ENCODE data around the gene JAKMIP3.

The JAKMIP3 gene

DNA sequence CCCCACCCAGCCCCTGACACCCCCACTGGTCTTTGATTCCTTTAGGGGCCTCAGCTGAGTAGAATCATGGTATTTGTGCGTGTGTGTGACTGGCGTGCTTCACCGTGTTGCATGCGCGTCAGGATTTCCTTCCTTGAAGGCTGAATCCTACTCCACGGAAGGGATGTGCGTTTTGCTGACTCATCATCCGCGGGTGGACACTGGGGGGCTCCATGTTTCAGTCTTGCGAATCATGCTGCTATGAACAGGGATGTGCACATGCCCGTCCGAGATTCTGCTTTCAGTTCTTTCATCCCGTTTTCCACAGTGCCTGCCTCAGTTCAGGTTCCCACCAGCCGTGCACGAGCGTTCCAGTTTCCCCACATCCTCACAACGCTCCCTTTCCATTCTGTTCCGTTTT, 20.9 kb upstream of the JAKMIP3 start:
- DNase-seq (ENCODE audit: low read depth), result no peak

DNA sequence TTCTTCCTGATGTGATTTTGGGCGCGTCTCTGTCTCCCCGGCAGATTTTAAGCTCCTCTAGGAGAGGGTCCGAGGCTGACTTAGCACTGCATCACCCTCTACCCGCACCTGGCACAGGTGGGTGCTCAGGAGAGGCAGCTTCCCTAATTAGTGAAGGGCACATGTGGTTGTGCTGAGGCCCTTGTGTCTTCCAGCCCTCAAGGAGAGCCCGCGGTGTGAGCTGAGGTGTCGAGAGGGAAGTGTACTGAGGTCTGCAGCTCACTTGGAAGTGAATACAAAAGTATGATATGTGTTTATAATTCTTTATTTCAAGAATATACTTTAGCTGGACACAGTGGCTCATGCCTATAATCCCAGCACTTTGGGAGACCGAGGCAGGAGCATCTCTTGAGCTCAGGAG, 20.4 kb upstream of the JAKMIP3 start:
- DNase-seq (ENCODE audit: low read depth), result no peak

- no peak for DNase-seq (ENCODE audit: low read depth)
Measured at GRCh38 chr10:132047575-132048293, 18.0 kb upstream of the JAKMIP3 start.

DNA sequence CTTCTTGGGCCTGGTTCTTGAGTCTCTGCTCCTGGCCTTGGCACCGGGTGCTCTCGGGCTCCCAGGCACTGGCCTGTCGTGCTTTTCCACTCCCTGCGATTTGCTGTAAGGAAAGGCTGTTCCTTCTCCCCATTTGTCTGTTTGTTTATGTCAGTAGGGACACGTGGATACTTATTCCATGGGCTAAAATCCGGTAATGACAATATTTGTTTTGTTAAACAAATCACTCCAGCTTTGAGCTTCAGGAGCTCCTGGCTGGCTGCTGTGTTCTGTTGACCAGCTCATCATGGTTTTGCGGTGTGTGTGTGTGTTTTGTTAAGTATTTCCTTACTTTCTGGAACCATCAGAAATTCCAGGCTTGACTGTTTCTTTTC, 17.5 kb upstream of the JAKMIP3 start:
- no peak for DNase-seq (ENCODE audit: low read depth)

GRCh38 chr10:132050191-132050590, 15.6 kb upstream of the JAKMIP3 start:
- no peak for DNase-seq (ENCODE audit: low read depth)

DNA sequence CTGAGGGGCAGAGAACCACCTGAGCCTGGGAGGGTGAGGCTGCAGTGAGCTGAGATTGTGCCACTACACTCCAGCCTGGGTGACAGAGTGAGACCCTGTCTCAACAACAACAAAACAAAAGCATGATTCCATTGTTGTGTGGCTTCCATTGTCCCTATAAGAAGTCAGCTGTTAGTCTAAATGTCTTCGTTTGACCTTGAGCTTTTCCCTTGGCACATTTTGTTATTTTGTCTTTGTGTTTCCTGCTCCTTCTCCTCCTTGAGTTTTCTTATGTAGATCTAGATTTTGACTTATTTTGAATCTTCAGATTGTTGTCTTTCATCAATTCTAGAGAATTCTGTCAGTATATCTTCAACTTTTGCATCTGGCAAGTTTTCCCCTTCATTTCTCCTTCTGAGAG, 13.6 kb upstream of the JAKMIP3 start:
- DNase-seq (ENCODE audit: low read depth), result no peak

- DNase-seq (ENCODE audit: low read depth), result no peak
Measured at GRCh38 chr10:132054564-132054963, 11.2 kb upstream of the JAKMIP3 start.

GRCh38 chr10:132055616-132056015, 10.1 kb upstream of the JAKMIP3 start:
- no peak for DNase-seq (ENCODE audit: low read depth)

- no peak for DNase-seq (ENCODE audit: low read depth)
Measured at GRCh38 chr10:132056663-132057062, 9.1 kb upstream of the JAKMIP3 start.

DNA sequence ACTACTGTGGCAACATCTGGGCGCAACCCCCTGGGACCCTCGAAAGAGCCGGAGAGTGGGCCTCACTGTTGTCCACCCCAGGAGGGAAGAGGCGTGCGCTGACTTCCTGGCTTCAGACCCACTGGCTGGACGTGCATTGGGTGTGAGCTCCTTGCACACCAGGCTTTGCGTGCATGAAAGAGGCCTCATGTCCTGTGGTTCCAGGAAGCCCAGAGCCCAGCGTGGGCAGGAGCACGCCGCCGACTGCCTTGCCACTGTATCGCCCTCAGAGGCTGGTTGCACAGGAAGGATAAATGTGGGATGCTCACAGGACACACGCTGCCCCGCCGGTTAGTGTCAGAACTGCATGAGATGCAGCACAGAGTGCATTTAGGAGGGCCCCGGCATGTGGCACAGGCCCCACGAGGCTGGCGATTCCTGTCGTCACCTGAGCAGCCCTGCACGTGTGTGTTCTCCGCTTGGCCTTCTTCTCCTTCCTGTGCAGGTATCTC, 8.5 kb upstream of the JAKMIP3 start:
- DNase-seq (ENCODE audit: low read depth), result no peak

GRCh38 chr10:132058111-132058745, 7.5 kb upstream of the JAKMIP3 start:
- DNase-seq (ENCODE audit: low read depth), result no peak

- DNase-seq (ENCODE audit: low read depth), result no peak
Measured at GRCh38 chr10:132058793-132059759, 6.7 kb upstream of the JAKMIP3 start.

GRCh38 chr10:132059760-132060508, 5.8 kb upstream of the JAKMIP3 start:
- no peak for DNase-seq (ENCODE audit: low read depth)

GRCh38 chr10:132061030-132061429, 4.7 kb upstream of the JAKMIP3 start:
- DNase-seq (ENCODE audit: low read depth), result no peak

GRCh38 chr10:132061465-132061864, 4.3 kb upstream of the JAKMIP3 start:
- no peak for DNase-seq (ENCODE audit: low read depth)

DNA sequence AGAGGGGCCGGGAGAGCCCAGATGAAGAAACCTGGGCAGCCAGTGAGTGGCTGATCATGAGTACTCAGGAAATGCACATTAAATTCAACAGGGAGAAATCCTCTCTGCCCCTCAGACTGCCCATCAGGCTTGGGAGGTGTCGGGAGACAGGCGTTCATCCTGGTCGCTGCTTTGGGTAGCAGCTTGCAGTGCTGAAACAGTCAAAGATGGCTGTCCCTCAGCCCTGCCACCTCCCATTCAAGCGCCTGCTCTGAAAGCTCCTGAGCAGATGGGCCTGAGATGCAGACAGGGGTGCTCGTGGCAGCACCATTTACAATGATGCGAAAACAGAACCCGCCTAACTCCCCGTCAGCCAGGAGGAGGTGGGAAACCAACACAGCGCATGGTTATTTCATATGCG, 3.6 kb upstream of the JAKMIP3 start:
- DNase-seq (ENCODE audit: low read depth), result no peak

DNA sequence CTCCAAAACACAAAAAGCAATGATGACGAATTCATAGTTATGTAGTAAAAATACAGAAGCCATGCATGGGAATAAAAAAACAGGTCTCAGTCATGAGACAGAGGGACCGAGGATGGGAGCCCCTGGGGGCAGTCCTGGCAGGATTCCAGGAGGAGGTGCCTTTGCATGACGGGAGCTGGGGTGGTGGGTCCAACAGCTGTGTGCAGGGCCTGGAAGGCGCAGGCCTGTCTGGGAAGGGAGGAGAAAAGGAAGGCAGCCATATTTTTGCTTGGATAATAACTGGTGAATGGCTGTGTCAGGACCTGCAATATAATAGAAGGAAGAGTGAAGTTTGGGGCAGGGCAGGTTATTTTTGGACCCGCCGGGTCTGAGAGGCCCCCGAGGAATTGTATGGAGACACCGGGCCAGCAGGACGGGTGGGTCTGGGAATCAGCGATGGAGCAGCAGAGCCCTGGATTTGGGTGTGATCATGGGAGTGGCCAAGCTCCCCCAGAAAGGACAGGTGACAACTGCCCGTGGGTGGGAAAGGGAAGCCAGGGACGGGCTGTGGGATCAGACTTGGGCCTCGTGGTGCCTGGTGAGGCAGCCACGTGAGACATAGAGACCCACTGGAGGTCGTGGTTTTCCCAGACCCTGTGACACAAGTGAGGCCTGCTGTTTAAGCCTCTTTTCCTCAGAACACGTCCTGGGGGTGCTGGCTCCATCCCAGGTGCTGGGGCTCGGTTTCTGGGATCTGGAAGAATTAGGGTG, 2.9 kb upstream of the JAKMIP3 start:
- no peak for DNase-seq (ENCODE audit: low read depth)

- DNase-seq (ENCODE audit: low read depth), result no peak
Measured at GRCh38 chr10:132063432-132063831, 2.3 kb upstream of the JAKMIP3 start.

- no peak for DNase-seq (ENCODE audit: low read depth)
Measured at GRCh38 chr10:132064082-132064755, 1.5 kb upstream of the JAKMIP3 start.

- DNase-seq (ENCODE audit: low read depth), result no peak
Measured at GRCh38 chr10:132064771-132065437, 842 bp upstream of the JAKMIP3 start.
